Gastrocnemius medialis (tissue), 4 donors: ENCODE measurements around the gene TLR7. TPM values are rescaled to one million over a fixed set of nuclear protein-coding genes. Genes with fewer than 3 reads are reported as not detected.

Source experiments
- ATAC-seq, 2 donors: fragments of 150-250 bp; one replicate each; pipeline ENCODE4 v1.9.1; 2016
- DNase-seq, 2 donors: peaks; one replicate each; pipeline ENCODE4 v3.0.0-alpha.2; 2019
- H3K27ac ChIP-seq, 4 donors: fragments of 200-600 bp; sonication (generic); 1 replicate in 1 of 4; 2 replicates in 3 of 4; pipeline ENCODE4 v1.5.1; 2016 to 2018; ENCODE audit warnings: mild to moderate bottlenecking in 2 of 4, moderate library complexity in 1 of 4
- H3K27me3 ChIP-seq, 3 donors: fragments of 200-600 bp; sonication (generic) in 2 of 3; 1 replicate in 1 of 3; 2 replicates in 2 of 3; pipeline versions ENCODE4 v1.5.1 to v1.6.0; 2016 to 2019; ENCODE audit warnings: mild to moderate bottlenecking in 1 of 3, moderate library complexity in 1 of 3
- H3K36me3 ChIP-seq, 2 donors: fragments of 200-600 bp; sonication (generic) in 1 of 2; one replicate each; pipeline ENCODE4 v1.5.1; 2017 to 2018
- H3K4me1 ChIP-seq, 2 donors: fragments of 200-600 bp; sonication (generic) in 1 of 2; one replicate each; pipeline ENCODE4 v1.5.1; 2016 to 2017; ENCODE audit warnings: mild to moderate bottlenecking in 2 of 2
- H3K4me3 ChIP-seq, 4 donors: fragments of 200-600 bp; sonication (generic) in 3 of 4; 1 replicate in 1 of 4; 2 replicates in 3 of 4; pipeline ENCODE4 v1.5.1; 2016 to 2019; ENCODE audit warnings: mild to moderate bottlenecking in 2 of 4
- H3K9me3 ChIP-seq, 3 donors: fragments of 200-600 bp; sonication (generic) in 2 of 3; 1 replicate in 1 of 3; 2 replicates in 2 of 3; pipeline ENCODE4 v1.5.1; 2016 to 2019
- POLR2A ChIP-seq, 2 donors: fragments of 450-650 bp; IDR thresholded peaks; one replicate each; pipeline ENCODE4 v1.6.1; 2017; ENCODE audit warnings: antibody characterized with exemption in 2 of 2, mild to moderate bottlenecking in 2 of 2, moderate library complexity in 2 of 2
- in situ Hi-C, 4 donors: fragments of 200-750 bp; cut with MboI; loops; one replicate each; pipeline versions ENCODE4 v1.15.0 to v1.8.0; 2017; ENCODE audit warnings: low sequenced_read_pairs in 4 of 4
- intact Hi-C: fragments of 100-400 bp; cut with DNase I; formaldehyde crosslinking; loops from one replicate; pipeline ENCODE4 v1.15.1; 2023; ENCODE audit warnings: low total_unique reads
- total RNA-seq, 4 donors: library from RNA; depleted of rRNA; stranded (reverse); fragments of >200 nt; gene quantifications; one replicate each; pipeline versions ENCODE4 v1.1.0 to v1.2.3, GENCODE V29; 2016
- TF ChIP-seq, protein P1 (sequence below), 5 experiments: fragments of 450-650 bp in 3 of 5; fragments of 200-600 bp in 2 of 5; sonication (generic) in 2 of 5; IDR thresholded peaks in 4 of 5; conservative IDR thresholded peaks in 1 of 5; 1 replicate in 4 of 5; 2 replicates in 1 of 5; pipeline ENCODE4 v1.5.1; 2016 to 2019; ENCODE audit warnings: antibody characterized with exemption in 5 of 5, mild to moderate bottlenecking in 3 of 5, moderate library complexity in 3 of 5

Gene TLR7
- under 1 TPM; 0.05 to 0.23 (median 0.16) TPM for total RNA-seq

- H3K27me3 ChIP-seq = no peaks in the 10 kb centered on the region
- intact Hi-C loops (no loop called here), in situ Hi-C loops (no loop called here)
- DNase-seq (no peak), ATAC-seq (no peak)
- H3K9me3 ChIP-seq = peaks cover 0 to 3% (median 0%) of the 10 kb centered on the region in 3 donors
- no peak within 1 kb of the TSS for H3K27ac ChIP-seq
- no peaks in the 10 kb centered on the region for H3K36me3 ChIP-seq
- H3K4me3 ChIP-seq = no peak within 1 kb of the TSS
- no peaks in the 10 kb centered on the region for H3K4me1 ChIP-seq
- no peak for TF ChIP-seq POLR2A (IDR thresholded peaks at IDR 0.05)
- TF ChIP-seq, protein P1, sequence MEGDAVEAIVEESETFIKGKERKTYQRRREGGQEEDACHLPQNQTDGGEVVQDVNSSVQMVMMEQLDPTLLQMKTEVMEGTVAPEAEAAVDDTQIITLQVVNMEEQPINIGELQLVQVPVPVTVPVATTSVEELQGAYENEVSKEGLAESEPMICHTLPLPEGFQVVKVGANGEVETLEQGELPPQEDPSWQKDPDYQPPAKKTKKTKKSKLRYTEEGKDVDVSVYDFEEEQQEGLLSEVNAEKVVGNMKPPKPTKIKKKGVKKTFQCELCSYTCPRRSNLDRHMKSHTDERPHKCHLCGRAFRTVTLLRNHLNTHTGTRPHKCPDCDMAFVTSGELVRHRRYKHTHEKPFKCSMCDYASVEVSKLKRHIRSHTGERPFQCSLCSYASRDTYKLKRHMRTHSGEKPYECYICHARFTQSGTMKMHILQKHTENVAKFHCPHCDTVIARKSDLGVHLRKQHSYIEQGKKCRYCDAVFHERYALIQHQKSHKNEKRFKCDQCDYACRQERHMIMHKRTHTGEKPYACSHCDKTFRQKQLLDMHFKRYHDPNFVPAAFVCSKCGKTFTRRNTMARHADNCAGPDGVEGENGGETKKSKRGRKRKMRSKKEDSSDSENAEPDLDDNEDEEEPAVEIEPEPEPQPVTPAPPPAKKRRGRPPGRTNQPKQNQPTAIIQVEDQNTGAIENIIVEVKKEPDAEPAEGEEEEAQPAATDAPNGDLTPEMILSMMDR (IDR thresholded peaks at IDR 0.05 in 4 of 5, conservative IDR thresholded peaks at IDR 0.05 in 1 of 5) = no peak
Measured at GRCh38 chrX:12866451-12867377, at the start of gene TLR7. TLR7 (plus strand) TSS chrX:12867072; CDS start chrX:12867579, 507 bp downstream.

DNA sequence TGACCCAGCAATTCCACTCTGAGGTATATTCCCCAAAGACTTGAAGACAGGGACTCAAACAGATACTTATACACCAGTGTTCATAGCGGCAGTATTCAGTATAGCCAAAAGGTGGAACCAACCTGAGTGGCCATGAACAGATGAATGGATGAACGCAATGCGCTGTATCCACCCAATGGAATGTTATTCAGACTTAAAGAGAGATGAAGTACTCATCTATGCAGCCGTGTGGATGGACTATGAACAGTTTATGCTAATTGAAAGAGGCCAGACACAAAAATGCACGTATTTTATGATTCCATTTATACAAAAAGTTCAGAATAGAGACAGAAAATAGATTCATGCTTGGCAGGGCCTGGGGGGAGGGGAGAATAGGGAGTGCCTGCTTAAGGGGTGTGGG, 49.3 kb upstream of the TLR7 start:
- intact Hi-C loops = no loop called here
- in situ Hi-C loops = no loop called here

DNA sequence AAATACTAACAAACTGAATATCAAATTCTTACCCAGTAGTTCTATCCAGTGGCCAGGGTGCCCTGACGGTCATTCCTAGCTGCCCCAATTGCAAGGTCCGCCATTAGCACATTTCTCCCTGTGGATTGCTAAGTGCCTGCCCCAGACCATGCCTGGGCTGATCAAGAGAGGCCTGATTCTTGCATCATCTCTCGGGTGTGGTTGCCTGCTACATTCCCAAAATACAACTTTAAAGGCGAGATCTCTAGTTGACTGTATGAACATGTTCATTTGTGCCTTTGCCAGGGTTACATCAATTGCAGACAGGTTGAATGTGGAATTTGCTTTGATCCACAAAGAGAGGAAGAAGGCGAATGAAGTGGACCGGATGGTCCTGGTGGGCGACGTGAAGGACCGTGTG, 47.6 kb upstream of the TLR7 start:
- H3K36me3 ChIP-seq = no peaks in the 10 kb centered on the region
- TF ChIP-seq, protein P1 (IDR thresholded peaks at IDR 0.05 in 4 of 5, conservative IDR thresholded peaks at IDR 0.05 in 1 of 5) = no peak
- TF ChIP-seq POLR2A (IDR thresholded peaks at IDR 0.05) = no peak
- in situ Hi-C loops (no loop called here), intact Hi-C loops (no loop called here)
- no peaks in the 10 kb centered on the region for H3K9me3 ChIP-seq
- DNase-seq = no peak
- no peak overlapping the region for H3K4me3 ChIP-seq
- H3K27me3 ChIP-seq = no peaks in the 10 kb centered on the region
- no peak for ATAC-seq
- H3K27ac ChIP-seq = no peak overlapping the region
- no peaks in the 10 kb centered on the region for H3K4me1 ChIP-seq

More for the DNA sequence above, 49.3 kb upstream of the TLR7 start:
- no peak overlapping the region for H3K27ac ChIP-seq
- no peak overlapping the region for H3K4me3 ChIP-seq
- no peak for DNase-seq
- TF ChIP-seq, protein P1 (IDR thresholded peaks at IDR 0.05 in 4 of 5, conservative IDR thresholded peaks at IDR 0.05 in 1 of 5) = no peak
- H3K27me3 ChIP-seq = no peaks in the 10 kb centered on the region
- H3K36me3 ChIP-seq = no peaks in the 10 kb centered on the region
- no peaks in the 10 kb centered on the region for H3K9me3 ChIP-seq
- H3K4me1 ChIP-seq = no peaks in the 10 kb centered on the region
- ATAC-seq = no peak

DNA sequence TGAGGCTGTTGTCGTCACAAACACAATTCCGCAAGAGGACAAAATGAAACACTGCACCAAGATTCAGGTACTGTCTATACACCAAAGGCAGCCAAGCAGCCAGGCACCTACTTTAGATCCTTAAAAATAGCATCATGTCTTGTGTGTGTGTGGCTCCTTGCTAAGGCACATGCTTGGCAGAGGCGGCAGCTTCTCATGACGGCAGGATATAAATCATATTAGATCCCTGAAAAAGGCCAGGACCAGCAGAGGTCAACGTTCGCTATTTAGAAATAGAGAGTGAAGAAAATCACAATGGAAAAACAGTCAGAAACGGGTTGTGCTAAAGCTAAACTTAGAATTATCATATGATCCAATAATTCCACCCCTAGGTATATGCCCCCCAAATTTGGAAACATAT, 46.1 kb upstream of the TLR7 start:
- TF ChIP-seq, protein P1 (IDR thresholded peaks at IDR 0.05 in 4 of 5, conservative IDR thresholded peaks at IDR 0.05 in 1 of 5) = no peak
- ATAC-seq (no peak), DNase-seq (no peak)
- intact Hi-C loops (no loop called here), in situ Hi-C loops (no loop called here)
- Histone ChIP-seq H3K36me3 (no peaks in the 10 kb centered on the region), H3K4me3 (no peak overlapping the region), H3K9me3 (no peaks in the 10 kb centered on the region), H3K27me3 (no peaks in the 10 kb centered on the region), H3K27ac (no peak overlapping the region), H3K4me1 (no peaks in the 10 kb centered on the region)
